Stomach (tissue), 4 donors: ENCODE results near the gene DCP1A.

Source experiments
- POLR2A ChIP-seq, 4 donors: fragments of 450-650 bp; IDR thresholded peaks; one replicate each; pipeline ENCODE4 v1.6.1; 2016; ENCODE audit warnings: antibody characterized with exemption in 4 of 4, control low read depth in 2 of 4, mild to moderate bottlenecking in 1 of 4, moderate library complexity in 1 of 4
- POLR2AphosphoS5 ChIP-seq, 3 donors: sonication (generic); formaldehyde crosslinking; IDR thresholded peaks; one replicate each; pipeline ENCODE4 v1.6.1; 2016; ENCODE audit warnings: antibody characterized with exemption in 3 of 3
- TF ChIP-seq, protein P1 (sequence below), 7 experiments: fragments of 450-650 bp in 4 of 7; fragments of 200-600 bp in 3 of 7; sonication (generic) in 3 of 7; IDR thresholded peaks; one replicate each; pipeline ENCODE4 v1.5.1; 2016 to 2019; ENCODE audit warnings: antibody characterized with exemption in 7 of 7, control low read depth in 2 of 7, mild to moderate bottlenecking in 1 of 7

DNA sequence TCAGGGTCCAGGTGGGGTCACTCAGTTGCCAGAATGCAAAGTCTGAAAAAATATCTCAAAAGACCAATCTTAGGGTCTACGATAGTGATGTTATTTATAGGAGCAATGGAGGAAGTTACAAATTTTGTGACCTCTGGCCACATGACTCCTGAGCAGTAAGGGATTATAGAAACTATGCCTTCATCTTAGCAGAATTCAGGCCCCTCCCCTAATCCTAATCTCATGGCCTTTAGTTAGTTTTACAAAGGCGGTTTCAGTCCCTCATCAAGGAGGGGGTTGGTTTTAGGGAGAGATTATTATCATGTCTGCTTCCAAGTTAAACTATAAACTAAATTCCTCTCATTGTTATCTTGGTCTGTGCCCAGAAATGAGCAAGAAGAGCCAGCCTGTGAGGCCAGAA lies 5.9 kb upstream of the DCP1A start:
- TF ChIP-seq POLR2AphosphoS5 (IDR thresholded peaks at IDR 0.05) (no peak), POLR2A (IDR thresholded peaks at IDR 0.05) (no peak)
- TF ChIP-seq, protein P1, sequence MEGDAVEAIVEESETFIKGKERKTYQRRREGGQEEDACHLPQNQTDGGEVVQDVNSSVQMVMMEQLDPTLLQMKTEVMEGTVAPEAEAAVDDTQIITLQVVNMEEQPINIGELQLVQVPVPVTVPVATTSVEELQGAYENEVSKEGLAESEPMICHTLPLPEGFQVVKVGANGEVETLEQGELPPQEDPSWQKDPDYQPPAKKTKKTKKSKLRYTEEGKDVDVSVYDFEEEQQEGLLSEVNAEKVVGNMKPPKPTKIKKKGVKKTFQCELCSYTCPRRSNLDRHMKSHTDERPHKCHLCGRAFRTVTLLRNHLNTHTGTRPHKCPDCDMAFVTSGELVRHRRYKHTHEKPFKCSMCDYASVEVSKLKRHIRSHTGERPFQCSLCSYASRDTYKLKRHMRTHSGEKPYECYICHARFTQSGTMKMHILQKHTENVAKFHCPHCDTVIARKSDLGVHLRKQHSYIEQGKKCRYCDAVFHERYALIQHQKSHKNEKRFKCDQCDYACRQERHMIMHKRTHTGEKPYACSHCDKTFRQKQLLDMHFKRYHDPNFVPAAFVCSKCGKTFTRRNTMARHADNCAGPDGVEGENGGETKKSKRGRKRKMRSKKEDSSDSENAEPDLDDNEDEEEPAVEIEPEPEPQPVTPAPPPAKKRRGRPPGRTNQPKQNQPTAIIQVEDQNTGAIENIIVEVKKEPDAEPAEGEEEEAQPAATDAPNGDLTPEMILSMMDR (IDR thresholded peaks at IDR 0.05), result no peak
